Measurements from ENCODE around the gene SLC7A14. TPM values are rescaled to one million over a fixed set of nuclear protein-coding genes. Genes with fewer than 3 reads are reported as not detected.

Gene SLC7A14
- total and polyA plus RNA-seq, 4 donors, result 0.01 to 0.06 (median 0.03) TPM; not detected in 1

DNA sequence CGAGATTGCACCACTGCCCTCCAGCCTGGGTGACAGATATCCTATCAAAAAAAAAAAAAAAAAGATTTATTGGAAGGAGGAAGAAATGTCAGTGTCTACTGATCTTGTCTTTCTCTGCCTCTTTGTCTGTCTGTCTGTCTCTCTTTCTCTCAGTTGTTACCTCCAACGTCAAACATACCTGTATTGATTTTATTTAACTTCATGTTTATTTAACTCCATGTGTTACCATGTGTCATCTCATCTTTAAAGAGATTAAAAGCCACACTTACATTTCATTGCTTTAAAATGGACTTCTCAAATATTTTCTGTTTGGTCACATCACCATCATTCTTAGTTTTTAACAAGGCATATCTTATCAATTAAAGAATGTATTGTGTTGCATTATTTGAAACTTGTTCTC lies 157.8 kb downstream of the SLC7A14 start:
- no peak for DNase-seq
- TF ChIP-seq, protein P1, sequence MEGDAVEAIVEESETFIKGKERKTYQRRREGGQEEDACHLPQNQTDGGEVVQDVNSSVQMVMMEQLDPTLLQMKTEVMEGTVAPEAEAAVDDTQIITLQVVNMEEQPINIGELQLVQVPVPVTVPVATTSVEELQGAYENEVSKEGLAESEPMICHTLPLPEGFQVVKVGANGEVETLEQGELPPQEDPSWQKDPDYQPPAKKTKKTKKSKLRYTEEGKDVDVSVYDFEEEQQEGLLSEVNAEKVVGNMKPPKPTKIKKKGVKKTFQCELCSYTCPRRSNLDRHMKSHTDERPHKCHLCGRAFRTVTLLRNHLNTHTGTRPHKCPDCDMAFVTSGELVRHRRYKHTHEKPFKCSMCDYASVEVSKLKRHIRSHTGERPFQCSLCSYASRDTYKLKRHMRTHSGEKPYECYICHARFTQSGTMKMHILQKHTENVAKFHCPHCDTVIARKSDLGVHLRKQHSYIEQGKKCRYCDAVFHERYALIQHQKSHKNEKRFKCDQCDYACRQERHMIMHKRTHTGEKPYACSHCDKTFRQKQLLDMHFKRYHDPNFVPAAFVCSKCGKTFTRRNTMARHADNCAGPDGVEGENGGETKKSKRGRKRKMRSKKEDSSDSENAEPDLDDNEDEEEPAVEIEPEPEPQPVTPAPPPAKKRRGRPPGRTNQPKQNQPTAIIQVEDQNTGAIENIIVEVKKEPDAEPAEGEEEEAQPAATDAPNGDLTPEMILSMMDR (IDR thresholded peaks at IDR 0.05; ENCODE audit: control extremely low read depth, extremely low read depth), result no peak
- ATAC-seq (ENCODE audit: insufficient read depth, low FRiP score), result no peak

DNA sequence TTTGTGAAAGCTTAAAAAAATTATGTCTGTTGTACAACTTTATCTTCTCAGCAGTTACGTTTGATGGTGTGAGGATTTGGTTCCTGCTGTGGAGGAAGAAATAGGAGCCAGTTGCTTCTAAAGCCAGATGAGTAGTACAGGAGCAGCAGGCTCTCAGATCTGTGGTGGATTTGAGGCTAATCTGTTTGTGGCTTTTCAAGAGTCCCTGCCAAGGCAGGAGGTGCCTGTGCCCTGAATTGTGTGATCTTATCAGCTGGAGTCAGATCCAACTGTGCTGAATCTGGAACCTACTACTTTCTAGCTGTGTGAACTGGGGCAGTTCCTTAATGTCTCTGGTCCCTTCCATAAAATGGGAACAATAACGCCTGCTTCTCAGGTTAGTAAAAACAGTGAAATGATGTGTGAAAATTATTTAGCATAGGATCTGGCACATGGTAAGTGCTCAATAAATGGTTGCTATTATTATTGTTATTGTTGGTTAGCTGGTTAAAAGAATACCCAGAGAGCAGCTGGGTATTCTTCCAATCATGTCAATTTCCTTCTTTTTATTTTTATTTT lies 159.6 kb downstream of the SLC7A14 start:
- WGBS, 2 donors, result 68 to 72% methylated on average over 2 of the region's 2 CpGs
- H3K4me1 ChIP-seq (ENCODE audit: control insufficient read depth in 5 of 5, insufficient read depth in 5 of 5, low read length in 5 of 5), result peaks cover 0 to 15% (median 0%) of the 10 kb centered on the region in 5 donors
- H3K36me3 ChIP-seq (ENCODE audit: control insufficient read depth in 4 of 4, insufficient read depth in 4 of 4, low read length in 4 of 4), result no peaks in the 10 kb centered on the region
- H3K9ac ChIP-seq (ENCODE audit: insufficient read depth in 1 of 2, low read length in 2 of 2), result no peak overlapping the region
- H3K9me3 ChIP-seq (ENCODE audit: control insufficient read depth in 4 of 4, insufficient read depth in 3 of 4, low read length in 3 of 4), result no peaks in the 10 kb centered on the region
- no peak overlapping the region for H3K4me3 ChIP-seq
- TF ChIP-seq, protein P1 (IDR thresholded peaks at IDR 0.05; ENCODE audit: control extremely low read depth, extremely low read depth), result no peak
- no peaks in the 10 kb centered on the region for H3K27me3 ChIP-seq (ENCODE audit: control insufficient read depth in 3 of 3, insufficient read depth in 3 of 3, low read length in 2 of 3)
- no peak for DNase-seq
- H3K27ac ChIP-seq (ENCODE audit: low read depth in 1 of 2, low read length in 1 of 2), result no peak overlapping the region
- no peak for ATAC-seq (ENCODE audit: insufficient read depth, low FRiP score)

More for the DNA sequence above, 157.8 kb downstream of the SLC7A14 start:
- Histone ChIP-seq H3K9ac (ENCODE audit: insufficient read depth in 1 of 2, low read length in 2 of 2) (no peak overlapping the region), H3K9me3 (ENCODE audit: control insufficient read depth in 4 of 4, insufficient read depth in 3 of 4, low read length in 3 of 4) (no peaks in the 10 kb centered on the region), H3K4me3 (no peak overlapping the region), H3K27me3 (ENCODE audit: control insufficient read depth in 3 of 3, insufficient read depth in 3 of 3, low read length in 2 of 3) (no peaks in the 10 kb centered on the region), H3K4me1 (ENCODE audit: control insufficient read depth in 5 of 5, insufficient read depth in 5 of 5, low read length in 5 of 5) (peaks cover 0 to 12% (median 0%) of the 10 kb centered on the region in 5 donors), H3K36me3 (ENCODE audit: control insufficient read depth in 4 of 4, insufficient read depth in 4 of 4, low read length in 4 of 4) (no peaks in the 10 kb centered on the region), H3K27ac (ENCODE audit: low read depth in 1 of 2, low read length in 1 of 2) (no peak overlapping the region)
- 81 to 92% methylated on average over 2 of the region's 2 CpGs for WGBS, 2 donors

DNA sequence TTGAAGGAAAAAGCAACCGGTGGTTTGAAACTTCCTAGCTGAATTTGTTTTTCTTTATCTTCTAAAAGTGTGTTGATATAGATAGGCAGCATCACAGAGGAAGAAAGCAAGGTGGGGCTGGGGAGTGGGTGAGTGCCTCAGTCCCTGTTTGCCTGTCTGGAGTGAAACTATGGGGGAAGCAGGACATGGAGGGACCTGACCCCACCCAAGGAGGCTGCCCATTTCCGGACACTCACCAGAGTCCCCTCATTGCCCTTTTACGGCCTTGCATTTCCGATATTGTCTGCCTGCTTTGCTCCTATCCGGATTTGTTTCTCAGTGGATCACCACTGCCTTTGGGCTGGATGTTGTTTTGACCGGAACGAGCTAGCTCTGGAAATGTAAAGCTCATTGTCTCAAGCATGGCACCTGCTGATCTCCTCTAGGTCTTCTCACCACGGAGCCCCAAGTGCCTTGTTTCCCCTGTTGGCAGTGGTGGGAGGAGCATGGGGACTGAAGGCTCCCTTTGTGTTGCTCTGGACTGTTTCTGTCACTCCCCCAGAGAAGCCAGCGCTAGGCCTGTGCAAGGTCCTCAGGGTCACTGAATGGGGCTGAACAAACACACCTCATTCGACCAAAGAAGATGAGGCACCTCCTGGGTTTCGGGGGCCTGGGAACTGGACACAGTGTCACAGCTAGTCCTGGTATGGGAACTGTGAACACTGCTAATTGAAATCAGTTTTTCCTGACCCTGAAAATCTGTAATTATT lies 160.2 kb downstream of the SLC7A14 start:
- TF ChIP-seq, protein P1 (IDR thresholded peaks at IDR 0.05; ENCODE audit: control extremely low read depth, extremely low read depth), result no peak
- DNase-seq (no peak), ATAC-seq (ENCODE audit: insufficient read depth, low FRiP score) (no peak)
- Histone ChIP-seq H3K4me3 (no peak overlapping the region), H3K9ac (ENCODE audit: insufficient read depth in 1 of 2, low read length in 2 of 2) (no peak overlapping the region), H3K36me3 (ENCODE audit: control insufficient read depth in 4 of 4, insufficient read depth in 4 of 4, low read length in 4 of 4) (no peaks in the 10 kb centered on the region), H3K27ac (ENCODE audit: low read depth in 1 of 2, low read length in 1 of 2) (peak overlapping the region in 1 of 2 donors; percentile 72), H3K27me3 (ENCODE audit: control insufficient read depth in 3 of 3, insufficient read depth in 3 of 3, low read length in 2 of 3) (no peaks in the 10 kb centered on the region), H3K4me1 (ENCODE audit: control insufficient read depth in 5 of 5, insufficient read depth in 5 of 5, low read length in 5 of 5) (peaks cover 0 to 16% (median 0%) of the 10 kb centered on the region in 5 donors), H3K9me3 (ENCODE audit: control insufficient read depth in 4 of 4, insufficient read depth in 3 of 4, low read length in 3 of 4) (no peaks in the 10 kb centered on the region)
- 67 to 75% methylated on average over 11 of the region's 11 CpGs for WGBS, 2 donors

Measured in lung (tissue), 12 donors.